HG02973 (cell line): Measurements from ENCODE around the gene LINS1.
A peak's percentile ranks its signal among the peaks of the same experiment; 100 is the strongest.

Experiments used
- ATAC-seq: cut with Tn5 transposase; IDR thresholded peaks from one replicate; pipeline ENCODE4 v1.9.1; 2021; ENCODE audit warnings: moderate library complexity; ENCODE audit not compliant: unreplicated experiment

The LINS1 gene

GRCh38 chr15:100560323-100560722 is 41.7 kb downstream of the LINS1 start:
- ATAC-seq, result no peak

- ATAC-seq, result no peak
Measured at GRCh38 chr15:100559330-100559729, 42.7 kb downstream of the LINS1 start.

- ATAC-seq, result no peak
Measured at GRCh38 chr15:100558771-100559254, 43.2 kb downstream of the LINS1 start.

- no peak for ATAC-seq
Measured at GRCh38 chr15:100553468-100553867, 48.5 kb downstream of the LINS1 start.

GRCh38 chr15:100547961-100548360 is 54.0 kb downstream of the LINS1 start:
- ATAC-seq, result no peak

- no peak for ATAC-seq
Measured at GRCh38 chr15:100544946-100545345, 57.0 kb downstream of the LINS1 start.

- ATAC-seq, result no peak
Measured at GRCh38 chr15:100544338-100544841, 57.6 kb downstream of the LINS1 start.

GRCh38 chr15:100542290-100542689 is 59.7 kb downstream of the LINS1 start:
- no peak for ATAC-seq

- peak; percentile 56 for ATAC-seq
Measured at GRCh38 chr15:100537331-100537730, 64.7 kb downstream of the LINS1 start.

- ATAC-seq, result no peak
Measured at GRCh38 chr15:100536733-100537132, 65.3 kb downstream of the LINS1 start.

- no peak for ATAC-seq
Measured at GRCh38 chr15:100533886-100534285, 68.1 kb downstream of the LINS1 start.

GRCh38 chr15:100531823-100532327 is 70.1 kb downstream of the LINS1 start:
- no peak for ATAC-seq

- no peak for ATAC-seq
Measured at GRCh38 chr15:100531204-100531603, 70.8 kb downstream of the LINS1 start.

- ATAC-seq, result no peak
Measured at GRCh38 chr15:100529556-100529955, 72.4 kb downstream of the LINS1 start.

GRCh38 chr15:100528833-100529428 is 73.1 kb downstream of the LINS1 start, which contains the start of gene CERS3:
Gene CERS3 (minus strand): TSS chr15:100528950. CDS start chr15:100501849, 27,101 bp downstream.
- ATAC-seq, result no peak

GRCh38 chr15:100526027-100526481 is 75.9 kb downstream of the LINS1 start:
- no peak for ATAC-seq

GRCh38 chr15:100525436-100525835 is 76.5 kb downstream of the LINS1 start:
- no peak for ATAC-seq

GRCh38 chr15:100524326-100524725 is 77.7 kb downstream of the LINS1 start:
- no peak for ATAC-seq

GRCh38 chr15:100521907-100522306 is 80.1 kb downstream of the LINS1 start:
- ATAC-seq, result no peak

GRCh38 chr15:100520132-100520921 is 81.7 kb downstream of the LINS1 start:
- ATAC-seq, result no peak

GRCh38 chr15:100517846-100518245 is 84.1 kb downstream of the LINS1 start:
- no peak for ATAC-seq
